Activated naive CD4-positive, alpha-beta T cell treated with anti-CD3 and anti-CD28 coated beads, Interleukin-2, amount 50 U/mL, for 24 hours (primary cell): Measurements from ENCODE around the gene RALGAPA2.
"Not testable (repeated sequence)": the region's sequence is repeated elsewhere in the genome, so short reads cannot be mapped to it uniquely, and the experiment has no call there.

Source experiments
- H3K27ac Mint-ChIP-seq: one replicate; pipeline ENCODE4 v1.8.0; 2021; ENCODE audit warnings: mild to moderate bottlenecking, mixed read lengths
- H3K27me3 Mint-ChIP-seq: one replicate; pipeline ENCODE4 v1.8.0; 2021; ENCODE audit warnings: mixed read lengths
- H3K36me3 Mint-ChIP-seq: one replicate; pipeline ENCODE4 v1.8.0; 2021; ENCODE audit warnings: mixed read lengths
- H3K4me1 Mint-ChIP-seq: one replicate; pipeline ENCODE4 v1.8.0; 2021; ENCODE audit warnings: mixed read lengths
- H3K4me3 Mint-ChIP-seq: one replicate; pipeline ENCODE4 v1.8.0; 2021; ENCODE audit warnings: mild to moderate bottlenecking, mixed read lengths
- H3K9me3 Mint-ChIP-seq: one replicate; pipeline ENCODE4 v1.8.0; 2021; ENCODE audit warnings: mixed read lengths

Gene RALGAPA2

GRCh38 chr20:20557406-20557805, 155.0 kb downstream of the RALGAPA2 start:
- Mint-ChIP-seq H3K27me3 (no peaks in the 10 kb centered on the region), H3K27ac (no peak overlapping the region), H3K9me3 (no peaks in the 10 kb centered on the region), H3K36me3 (peaks cover 28% of the 10 kb centered on the region), H3K4me3 (no peak overlapping the region), H3K4me1 (no peaks in the 10 kb centered on the region)

DNA sequence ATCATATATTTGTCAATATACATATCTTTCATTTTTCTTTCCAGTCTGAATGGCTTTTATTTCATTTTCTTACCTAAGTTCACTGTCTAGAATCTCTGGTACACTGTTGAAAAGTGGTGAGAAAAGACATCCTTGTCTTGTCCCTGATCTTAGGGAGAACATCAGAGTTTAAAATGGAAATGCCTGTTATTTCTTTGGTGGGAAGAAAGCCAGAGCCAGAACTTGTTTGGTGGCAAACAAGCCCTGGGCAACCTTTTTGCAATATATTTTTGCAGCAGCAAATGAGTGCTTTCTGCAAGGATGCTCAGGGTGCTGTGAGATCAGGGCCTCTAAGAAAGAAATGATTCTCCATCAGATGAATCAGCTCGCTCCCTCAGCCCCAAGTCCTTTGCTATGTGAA, 156.6 kb downstream of the RALGAPA2 start:
- no peaks in the 10 kb centered on the region for H3K27me3 Mint-ChIP-seq
- H3K9me3 Mint-ChIP-seq: no peaks in the 10 kb centered on the region
- H3K4me3 Mint-ChIP-seq: no peak overlapping the region
- peaks cover 4% of the 10 kb centered on the region for H3K4me1 Mint-ChIP-seq
- peaks cover 27% of the 10 kb centered on the region for H3K36me3 Mint-ChIP-seq
- no peak overlapping the region for H3K27ac Mint-ChIP-seq

GRCh38 chr20:20554951-20555350, 157.5 kb downstream of the RALGAPA2 start:
- H3K27me3 Mint-ChIP-seq: no peaks in the 10 kb centered on the region
- H3K9me3 Mint-ChIP-seq: no peaks in the 10 kb centered on the region
- peaks cover 6% of the 10 kb centered on the region for H3K4me1 Mint-ChIP-seq
- no peak overlapping the region for H3K27ac Mint-ChIP-seq
- no peak overlapping the region for H3K4me3 Mint-ChIP-seq
- H3K36me3 Mint-ChIP-seq: peaks cover 25% of the 10 kb centered on the region

GRCh38 chr20:20553541-20553940, 158.9 kb downstream of the RALGAPA2 start:
- peaks cover 11% of the 10 kb centered on the region for H3K4me1 Mint-ChIP-seq
- no peaks in the 10 kb centered on the region for H3K9me3 Mint-ChIP-seq
- H3K27me3 Mint-ChIP-seq: no peaks in the 10 kb centered on the region
- H3K4me3 Mint-ChIP-seq: no peak overlapping the region
- no peak overlapping the region for H3K27ac Mint-ChIP-seq
- peaks cover 19% of the 10 kb centered on the region for H3K36me3 Mint-ChIP-seq

DNA sequence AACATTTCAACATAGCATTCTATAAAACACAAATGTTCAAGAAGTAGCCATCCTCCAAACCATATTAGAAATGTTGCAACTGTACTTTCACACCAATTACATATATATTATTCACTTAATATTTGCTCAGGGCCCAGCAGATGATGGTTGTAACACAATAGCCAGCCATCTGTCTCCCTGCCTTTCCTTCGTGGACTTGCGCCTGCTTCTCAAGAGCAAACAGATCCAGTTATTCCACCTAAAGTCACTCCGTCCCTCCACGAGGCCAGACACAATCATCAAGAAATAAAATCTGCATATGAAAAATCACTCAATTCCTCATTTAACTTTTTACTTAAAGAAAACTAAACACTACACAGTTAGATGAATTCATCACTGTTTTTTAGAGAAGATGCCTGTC, 160.4 kb downstream of the RALGAPA2 start:
- no peaks in the 10 kb centered on the region for H3K9me3 Mint-ChIP-seq
- H3K27ac Mint-ChIP-seq: no peak overlapping the region
- no peak overlapping the region for H3K4me3 Mint-ChIP-seq
- peaks cover 26% of the 10 kb centered on the region for H3K4me1 Mint-ChIP-seq
- peaks cover 15% of the 10 kb centered on the region for H3K36me3 Mint-ChIP-seq
- H3K27me3 Mint-ChIP-seq: no peaks in the 10 kb centered on the region

DNA sequence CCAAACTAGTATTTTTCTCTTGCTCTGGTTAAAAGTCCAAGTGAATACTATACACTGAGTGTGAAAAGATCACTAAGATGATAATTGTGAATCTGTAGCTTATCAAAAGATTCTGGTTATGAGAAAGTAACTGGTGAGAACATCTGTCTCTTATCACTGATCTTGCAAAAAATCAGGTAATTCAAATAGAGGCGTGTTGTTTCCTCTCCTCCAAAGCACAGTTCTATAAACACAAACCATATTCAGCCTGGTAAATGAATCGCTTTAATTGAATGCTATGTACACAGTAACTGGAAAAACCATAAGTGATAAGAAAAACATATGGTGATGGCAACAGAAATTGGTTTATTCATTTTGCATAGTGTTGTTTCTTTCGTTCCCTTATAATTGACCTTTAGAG, 161.0 kb downstream of the RALGAPA2 start:
- H3K27ac Mint-ChIP-seq: no peak overlapping the region
- no peaks in the 10 kb centered on the region for H3K9me3 Mint-ChIP-seq
- no peaks in the 10 kb centered on the region for H3K27me3 Mint-ChIP-seq
- no peak overlapping the region for H3K4me3 Mint-ChIP-seq
- peaks cover 15% of the 10 kb centered on the region for H3K36me3 Mint-ChIP-seq
- peaks cover 32% of the 10 kb centered on the region for H3K4me1 Mint-ChIP-seq

- Mint-ChIP-seq H3K36me3 (peaks cover 9% of the 10 kb centered on the region), H3K27ac (no peak overlapping the region), H3K9me3 (no peaks in the 10 kb centered on the region), H3K4me3 (no peak overlapping the region), H3K27me3 (no peaks in the 10 kb centered on the region), H3K4me1 (peaks cover 34% of the 10 kb centered on the region)
These were observed 162.7 kb downstream of the RALGAPA2 start for GRCh38 chr20:20549704-20550103.

- Mint-ChIP-seq H3K27ac (no peak overlapping the region), H3K36me3 (peaks cover 13% of the 10 kb centered on the region), H3K9me3 (no peaks in the 10 kb centered on the region), H3K4me1 (peaks cover 34% of the 10 kb centered on the region), H3K27me3 (no peaks in the 10 kb centered on the region), H3K4me3 (no peak overlapping the region)
These were observed 163.2 kb downstream of the RALGAPA2 start for GRCh38 chr20:20549267-20549612.

DNA sequence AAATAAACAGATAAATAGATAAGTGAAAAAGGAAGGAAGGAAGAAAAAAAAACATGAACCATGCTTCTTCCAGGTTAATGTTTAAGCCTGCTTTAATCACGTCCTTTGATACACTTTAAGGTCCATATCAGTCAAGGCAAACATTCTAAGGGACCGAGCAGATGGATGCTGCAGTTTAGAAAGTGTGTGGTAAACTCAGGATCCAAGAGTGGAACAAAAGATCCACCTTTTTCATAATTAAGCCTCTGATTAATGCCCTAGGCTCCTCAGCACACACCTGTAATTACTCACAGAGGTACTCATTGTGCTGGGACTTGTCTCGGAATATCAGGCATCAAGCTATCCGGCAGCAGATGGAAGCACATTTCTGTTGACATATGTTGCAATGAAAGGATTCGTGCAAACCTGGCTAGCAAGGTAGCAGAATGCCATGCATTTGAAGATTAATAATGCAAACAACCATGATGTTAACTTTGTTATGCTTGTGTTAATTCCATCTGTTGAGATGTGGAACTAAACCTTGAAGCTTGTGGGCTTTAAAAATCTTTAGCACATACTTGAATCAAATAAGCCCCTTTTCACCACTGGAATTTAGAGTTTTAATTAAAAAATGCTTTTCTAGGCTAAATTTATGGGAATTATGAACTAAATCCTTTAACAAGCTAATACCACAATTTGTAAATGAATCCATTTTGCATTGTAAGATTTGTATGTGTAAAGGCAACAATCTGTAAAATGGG, 163.7 kb downstream of the RALGAPA2 start:
- H3K27me3 Mint-ChIP-seq: no peaks in the 10 kb centered on the region
- peaks cover 34% of the 10 kb centered on the region for H3K4me1 Mint-ChIP-seq
- H3K36me3 Mint-ChIP-seq: peaks cover 14% of the 10 kb centered on the region
- no peak overlapping the region for H3K27ac Mint-ChIP-seq
- no peak overlapping the region for H3K4me3 Mint-ChIP-seq
- H3K9me3 Mint-ChIP-seq: no peaks in the 10 kb centered on the region

GRCh38 chr20:20547876-20548266, 164.6 kb downstream of the RALGAPA2 start:
- Mint-ChIP-seq H3K27ac (no peak overlapping the region), H3K36me3 (peaks cover 17% of the 10 kb centered on the region), H3K27me3 (no peaks in the 10 kb centered on the region), H3K9me3 (no peaks in the 10 kb centered on the region), H3K4me1 (peaks cover 34% of the 10 kb centered on the region), H3K4me3 (no peak overlapping the region)

DNA sequence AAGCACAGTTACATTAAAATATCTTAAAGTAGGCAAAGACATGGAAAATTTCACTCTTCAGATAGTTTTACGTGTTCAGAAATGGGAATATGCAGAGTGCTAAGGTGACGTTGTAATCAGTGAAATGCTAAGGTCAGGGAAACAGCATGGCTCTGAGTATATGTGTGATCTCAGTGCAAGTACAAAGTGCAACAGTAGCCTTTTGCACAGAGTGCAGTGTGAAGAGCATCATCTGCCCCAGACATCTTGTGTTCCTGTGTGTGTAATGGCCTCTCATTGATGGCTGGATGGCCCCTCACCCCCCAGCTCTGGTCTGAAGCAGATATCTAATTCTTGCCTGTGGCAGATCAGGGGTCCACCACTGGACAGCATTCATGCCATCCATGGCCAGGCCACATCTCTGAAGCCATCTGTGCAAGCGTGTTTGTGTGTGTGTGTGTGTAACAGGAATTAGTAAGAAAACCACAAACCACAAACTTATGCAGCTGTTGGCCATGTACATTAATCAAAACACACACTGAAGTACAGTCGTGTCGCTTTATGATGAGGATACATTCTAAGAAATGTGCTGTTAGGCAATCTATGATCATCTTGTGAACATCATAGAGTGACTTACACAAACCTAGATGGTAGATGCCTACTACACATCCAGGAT, 165.1 kb downstream of the RALGAPA2 start:
- Mint-ChIP-seq H3K4me1 (peaks cover 34% of the 10 kb centered on the region), H3K4me3 (no peak overlapping the region), H3K27me3 (no peaks in the 10 kb centered on the region), H3K36me3 (peaks cover 19% of the 10 kb centered on the region), H3K9me3 (no peaks in the 10 kb centered on the region), H3K27ac (no peak overlapping the region)

- H3K27me3 Mint-ChIP-seq: no peaks in the 10 kb centered on the region
- H3K27ac Mint-ChIP-seq: peak overlapping the region; percentile 19
- no peaks in the 10 kb centered on the region for H3K9me3 Mint-ChIP-seq
- no peak overlapping the region for H3K4me3 Mint-ChIP-seq
- H3K4me1 Mint-ChIP-seq: peaks cover 31% of the 10 kb centered on the region
- peaks cover 21% of the 10 kb centered on the region for H3K36me3 Mint-ChIP-seq
These were observed 166.0 kb downstream of the RALGAPA2 start for GRCh38 chr20:20546402-20546801.

GRCh38 chr20:20543348-20543747, 169.1 kb downstream of the RALGAPA2 start:
- H3K27ac Mint-ChIP-seq, H3K4me3 Mint-ChIP-seq, H3K27me3 Mint-ChIP-seq, H3K9me3 Mint-ChIP-seq: not testable (repeated sequence)
- peaks cover 21% of the 10 kb centered on the region for H3K4me1 Mint-ChIP-seq
- H3K36me3 Mint-ChIP-seq: peaks cover 35% of the 10 kb centered on the region

DNA sequence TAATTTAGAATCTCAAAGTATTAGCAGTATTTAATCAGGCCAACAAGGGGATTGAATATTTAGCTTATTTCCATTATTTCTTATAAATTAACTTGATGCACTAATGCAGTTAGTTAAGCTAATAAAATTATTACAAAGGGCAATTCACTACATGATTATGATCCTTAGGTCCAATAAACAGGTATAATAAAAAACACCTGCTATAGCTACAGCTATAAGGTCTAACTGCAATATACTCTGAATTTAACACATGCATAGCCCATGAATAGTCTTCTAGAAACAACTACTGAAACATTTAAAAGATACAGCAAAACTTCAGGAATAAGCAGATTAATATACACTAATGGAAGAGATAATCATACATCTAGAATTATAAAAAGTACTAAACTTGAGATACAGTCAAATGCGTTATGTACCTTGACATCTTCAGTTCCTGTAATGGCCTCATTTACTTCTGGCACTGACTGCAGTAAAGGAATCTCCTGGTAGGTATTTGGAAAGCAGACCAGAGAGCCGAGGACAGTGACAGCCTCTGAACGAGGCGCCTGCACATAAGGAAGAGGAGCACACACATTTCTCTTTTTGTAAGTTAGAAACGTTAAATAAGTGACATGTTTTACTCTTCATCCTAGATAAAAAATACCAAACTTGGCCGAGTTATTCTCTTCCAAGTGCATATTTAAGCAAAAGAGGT, 176.1 kb downstream of the RALGAPA2 start:
- Mint-ChIP-seq H3K27me3 (no peaks in the 10 kb centered on the region), H3K9me3 (no peaks in the 10 kb centered on the region), H3K27ac (no peak overlapping the region), H3K4me3 (no peak overlapping the region), H3K4me1 (no peaks in the 10 kb centered on the region), H3K36me3 (peaks cover 24% of the 10 kb centered on the region)

GRCh38 chr20:20535051-20535450, 177.4 kb downstream of the RALGAPA2 start:
- Mint-ChIP-seq H3K4me1 (no peaks in the 10 kb centered on the region), H3K4me3 (no peak overlapping the region), H3K27ac (no peak overlapping the region), H3K9me3 (no peaks in the 10 kb centered on the region), H3K27me3 (no peaks in the 10 kb centered on the region), H3K36me3 (peaks cover 22% of the 10 kb centered on the region)

GRCh38 chr20:20531283-20531682, 181.2 kb downstream of the RALGAPA2 start:
- H3K36me3 Mint-ChIP-seq: peaks cover 23% of the 10 kb centered on the region
- H3K9me3 Mint-ChIP-seq: no peaks in the 10 kb centered on the region
- no peaks in the 10 kb centered on the region for H3K4me1 Mint-ChIP-seq
- H3K27me3 Mint-ChIP-seq: no peaks in the 10 kb centered on the region
- H3K27ac Mint-ChIP-seq: no peak overlapping the region
- no peak overlapping the region for H3K4me3 Mint-ChIP-seq
